ENCODE data around the gene TRAF2.

The TRAF2 gene

GRCh38 chr9:136971746-136972145 is 85.4 kb downstream of the TRAF2 start (continued):
- no peak for TF ChIP-seq CREB5 (CRISPR knock-in tag; IDR thresholded peaks at IDR 0.05; ENCODE audit: low read depth)
- TF ChIP-seq CSRNP3 (CRISPR knock-in tag; IDR thresholded peaks at IDR 0.05) = no peak
- no peak for TF ChIP-seq SNAI2 (CRISPR knock-in tag; IDR thresholded peaks at IDR 0.05)
- no peak for TF ChIP-seq PPARA (CRISPR knock-in tag; IDR thresholded peaks at IDR 0.05; ENCODE audit: borderline replicate concordance)
- no peak for TF ChIP-seq ZC3H10 (CRISPR knock-in tag; IDR thresholded peaks at IDR 0.05)
- TF ChIP-seq TCF4 (CRISPR knock-in tag; IDR thresholded peaks at IDR 0.05; ENCODE audit: borderline replicate concordance) = no peak
- TF ChIP-seq POU6F1 (CRISPR knock-in tag; IDR thresholded peaks at IDR 0.05; ENCODE audit: borderline replicate concordance, low read depth) = no peak
- TF ChIP-seq ZFP30 (CRISPR knock-in tag; IDR thresholded peaks at IDR 0.05) = no peak
- no peak for TF ChIP-seq TOX (CRISPR knock-in tag; IDR thresholded peaks at IDR 0.05; ENCODE audit: borderline replicate concordance)

GRCh38 chr9:136972335-136972734 is 86.0 kb downstream of the TRAF2 start:
- no peak for ATAC-seq
- TF ChIP-seq TCF4 (CRISPR knock-in tag; IDR thresholded peaks at IDR 0.05; ENCODE audit: borderline replicate concordance) (no peak), ZC3H10 (CRISPR knock-in tag; IDR thresholded peaks at IDR 0.05) (no peak), RARB (CRISPR knock-in tag; IDR thresholded peaks at IDR 0.05) (no peak), PPARA (CRISPR knock-in tag; IDR thresholded peaks at IDR 0.05; ENCODE audit: borderline replicate concordance) (no peak), ZNF70 (CRISPR knock-in tag; IDR thresholded peaks at IDR 0.05) (no peak), ZNF565 (CRISPR knock-in tag; conservative IDR thresholded peaks at IDR 0.05; ENCODE audit: low read depth) (no peak), GLIS3 (CRISPR knock-in tag; IDR thresholded peaks at IDR 0.05) (no peak)

GRCh38 chr9:136972743-136973142 is 86.4 kb downstream of the TRAF2 start:
- no peak for ATAC-seq
- TF ChIP-seq ZNF8 (CRISPR knock-in tag; IDR thresholded peaks at IDR 0.05) (no peak), ZNF565 (CRISPR knock-in tag; conservative IDR thresholded peaks at IDR 0.05; ENCODE audit: low read depth) (no peak)

- no peak for ATAC-seq
- no peak for TF ChIP-seq BACH2 (CRISPR knock-in tag; IDR thresholded peaks at IDR 0.05; ENCODE audit: borderline replicate concordance)
- no peak for TF ChIP-seq TCF4 (CRISPR knock-in tag; IDR thresholded peaks at IDR 0.05; ENCODE audit: borderline replicate concordance)
- TF ChIP-seq CSDC2 (CRISPR knock-in tag; IDR thresholded peaks at IDR 0.05) = no peak
- no peak for TF ChIP-seq ZNF70 (CRISPR knock-in tag; IDR thresholded peaks at IDR 0.05)
- no peak for TF ChIP-seq POU6F1 (CRISPR knock-in tag; IDR thresholded peaks at IDR 0.05; ENCODE audit: borderline replicate concordance, low read depth)
Observed at GRCh38 chr9:136973618-136974617, 87.6 kb downstream of the TRAF2 start.

- ATAC-seq = no peak
- TF ChIP-seq OSR1 (CRISPR knock-in tag; IDR thresholded peaks at IDR 0.05) (no peak), CSRNP3 (CRISPR knock-in tag; IDR thresholded peaks at IDR 0.05) (no peak), ZNF70 (CRISPR knock-in tag; IDR thresholded peaks at IDR 0.05) (no peak), TOX (CRISPR knock-in tag; IDR thresholded peaks at IDR 0.05; ENCODE audit: borderline replicate concordance) (no peak), GLIS3 (CRISPR knock-in tag; IDR thresholded peaks at IDR 0.05) (no peak), ESRRG (CRISPR knock-in tag; IDR thresholded peaks at IDR 0.05) (no peak), ISL1 (CRISPR knock-in tag; IDR thresholded peaks at IDR 0.05) (no peak), TCF4 (CRISPR knock-in tag; IDR thresholded peaks at IDR 0.05; ENCODE audit: borderline replicate concordance) (no peak), ZNF565 (CRISPR knock-in tag; conservative IDR thresholded peaks at IDR 0.05; ENCODE audit: low read depth) (no peak), BACH2 (CRISPR knock-in tag; IDR thresholded peaks at IDR 0.05; ENCODE audit: borderline replicate concordance) (no peak), RARB (CRISPR knock-in tag; IDR thresholded peaks at IDR 0.05) (no peak), ZC3H10 (CRISPR knock-in tag; IDR thresholded peaks at IDR 0.05) (no peak), PATZ1 (CRISPR knock-in tag; IDR thresholded peaks at IDR 0.05; ENCODE audit: borderline replicate concordance) (no peak), SNAI2 (CRISPR knock-in tag; IDR thresholded peaks at IDR 0.05) (no peak)
Observed at GRCh38 chr9:136974817-136975535, 88.7 kb downstream of the TRAF2 start.
